ENCODE results near the gene FJX1.

FJX1 gene, protein sequence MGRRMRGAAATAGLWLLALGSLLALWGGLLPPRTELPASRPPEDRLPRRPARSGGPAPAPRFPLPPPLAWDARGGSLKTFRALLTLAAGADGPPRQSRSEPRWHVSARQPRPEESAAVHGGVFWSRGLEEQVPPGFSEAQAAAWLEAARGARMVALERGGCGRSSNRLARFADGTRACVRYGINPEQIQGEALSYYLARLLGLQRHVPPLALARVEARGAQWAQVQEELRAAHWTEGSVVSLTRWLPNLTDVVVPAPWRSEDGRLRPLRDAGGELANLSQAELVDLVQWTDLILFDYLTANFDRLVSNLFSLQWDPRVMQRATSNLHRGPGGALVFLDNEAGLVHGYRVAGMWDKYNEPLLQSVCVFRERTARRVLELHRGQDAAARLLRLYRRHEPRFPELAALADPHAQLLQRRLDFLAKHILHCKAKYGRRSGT

GRCh38 chr11:35617687-35618496 lies at the start of gene FJX1:
FJX1 (plus strand) TSS chr11:35618460; CDS start chr11:35618637, 177 bp downstream.
- DNase-seq (ENCODE audit: low read depth): no peak

DNA sequence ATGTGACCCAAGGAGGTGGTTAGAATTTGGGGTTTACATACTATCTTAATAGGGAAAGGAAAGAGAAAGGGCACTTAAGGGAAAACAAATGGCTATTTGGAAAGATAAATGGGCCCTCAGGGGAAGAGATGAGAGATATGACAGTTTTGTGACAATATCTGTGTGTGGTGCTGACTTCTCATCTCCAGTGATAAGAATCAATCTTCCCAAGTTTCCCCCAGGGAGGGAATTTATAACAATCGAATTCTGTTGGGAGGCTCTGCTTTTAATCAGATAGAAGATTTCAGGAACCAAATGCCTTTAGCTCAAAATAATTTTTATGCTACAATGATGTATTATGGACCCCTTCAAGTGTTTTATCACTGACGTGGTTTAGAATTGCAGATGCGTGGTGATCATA lies 46.6 kb upstream of the FJX1 start:
- no peak for DNase-seq (ENCODE audit: low read depth)

DNA sequence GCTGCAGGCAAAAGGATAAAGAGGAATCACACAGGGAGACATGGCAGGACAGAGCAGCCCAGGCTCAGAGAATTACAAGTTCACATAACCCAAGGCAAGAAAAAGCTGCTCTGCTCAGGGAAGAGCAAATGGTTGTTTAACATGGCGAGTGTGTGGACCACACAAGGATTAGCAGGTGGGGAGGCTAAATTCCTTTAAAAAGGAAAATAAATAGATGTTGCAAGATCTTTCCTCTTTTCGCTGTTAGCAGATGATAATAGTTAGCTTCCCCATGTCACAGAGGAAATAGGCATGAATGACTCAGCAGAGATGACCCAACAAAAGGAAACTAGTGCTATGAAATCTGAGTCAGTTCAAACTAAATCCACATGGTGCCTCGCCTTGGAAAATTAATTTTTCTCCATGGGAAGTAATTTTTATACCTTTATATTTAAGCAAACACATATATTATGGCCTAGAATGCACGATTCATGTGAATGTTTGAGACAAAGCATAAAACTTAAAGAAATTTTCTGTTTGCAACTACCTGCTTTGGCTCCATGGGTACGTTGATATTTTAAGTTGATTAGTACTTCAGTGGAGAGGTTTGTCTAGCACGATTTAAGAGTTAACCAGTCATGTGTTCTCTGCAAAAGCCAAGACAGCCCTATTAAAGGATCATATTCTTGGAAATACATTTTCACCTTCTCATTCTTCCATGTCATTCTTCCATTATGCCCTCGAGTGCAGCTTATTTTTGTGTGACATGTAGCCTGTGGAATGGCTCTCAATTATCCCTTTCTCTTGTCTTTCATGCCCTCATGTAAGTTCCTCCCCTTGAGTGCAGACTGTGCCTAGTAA lies 38.5 kb upstream of the FJX1 start:
- DNase-seq (ENCODE audit: low read depth): no peak

DNA sequence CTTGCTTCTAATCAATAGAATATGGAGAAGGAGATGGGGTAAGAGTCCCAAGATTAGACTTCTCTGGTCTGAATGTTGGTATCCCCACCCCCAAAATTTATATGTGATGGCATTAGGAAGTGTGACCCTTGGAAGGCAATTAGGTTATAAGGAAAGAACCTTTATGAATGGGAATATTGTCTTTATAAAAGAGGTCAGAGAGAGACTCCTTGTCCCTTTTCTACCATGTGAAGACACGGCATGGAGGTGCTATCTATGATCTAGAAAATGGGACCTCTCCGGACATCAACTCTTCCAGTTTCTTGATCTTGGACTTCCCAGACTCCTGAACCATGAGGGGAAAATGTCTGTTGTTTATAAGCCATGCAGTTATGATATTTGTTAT lies 37.9 kb upstream of the FJX1 start:
- no peak for DNase-seq (ENCODE audit: low read depth)

- no peak for DNase-seq (ENCODE audit: low read depth)
These were observed 36.2 kb upstream of the FJX1 start for GRCh38 chr11:35582033-35582432.

GRCh38 chr11:35583126-35583525 lies 35.1 kb upstream of the FJX1 start:
- no peak for DNase-seq (ENCODE audit: low read depth)

DNA sequence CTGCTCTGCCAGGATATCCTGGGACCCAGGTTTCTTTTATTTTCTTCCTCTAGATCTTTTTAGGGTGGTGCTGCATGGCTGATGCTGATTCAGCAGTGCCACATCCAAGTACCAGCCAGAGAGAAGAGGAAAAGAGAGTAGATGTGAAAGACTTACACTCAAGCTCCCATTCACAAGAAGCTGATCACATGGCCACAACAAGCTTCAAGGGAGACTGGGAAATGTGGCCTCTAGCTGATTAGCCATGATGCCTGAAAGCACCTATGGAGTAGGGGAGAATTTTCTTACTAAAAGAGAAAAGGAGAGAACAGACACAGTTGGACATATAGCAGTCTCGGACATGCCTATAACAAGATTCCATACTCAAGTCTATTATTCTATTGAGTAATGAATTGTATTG lies 34.4 kb upstream of the FJX1 start:
- DNase-seq (ENCODE audit: low read depth): no peak

- DNase-seq (ENCODE audit: low read depth): no peak
These were observed 33.9 kb upstream of the FJX1 start for GRCh38 chr11:35584321-35584720.

- DNase-seq (ENCODE audit: low read depth): no peak
These were observed 32.8 kb upstream of the FJX1 start for GRCh38 chr11:35585416-35585815.

GRCh38 chr11:35586222-35586621 lies 32.0 kb upstream of the FJX1 start:
- DNase-seq (ENCODE audit: low read depth): no peak

DNA sequence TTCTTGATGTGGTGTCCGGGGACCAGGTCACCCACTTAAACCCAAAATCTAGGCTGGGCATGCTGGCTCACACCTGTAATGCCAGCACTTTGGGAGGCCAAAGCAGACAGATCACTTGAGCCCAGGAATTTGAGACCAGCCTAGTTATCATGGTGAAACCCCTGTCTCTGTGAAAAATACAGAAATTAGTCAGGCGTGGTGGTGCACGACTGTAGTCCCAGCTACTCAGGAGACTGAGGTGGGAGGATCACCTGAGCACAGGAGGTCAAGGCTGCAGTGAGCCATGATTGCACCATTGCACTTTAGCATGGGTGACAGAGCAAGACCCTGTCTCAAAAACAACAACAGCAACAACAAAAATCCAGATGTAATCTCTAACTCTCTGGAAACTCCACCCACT lies 30.3 kb upstream of the FJX1 start:
- DNase-seq (ENCODE audit: low read depth): no peak

- no peak for DNase-seq (ENCODE audit: low read depth)
These were observed 29.6 kb upstream of the FJX1 start for GRCh38 chr11:35588627-35589026.

DNA sequence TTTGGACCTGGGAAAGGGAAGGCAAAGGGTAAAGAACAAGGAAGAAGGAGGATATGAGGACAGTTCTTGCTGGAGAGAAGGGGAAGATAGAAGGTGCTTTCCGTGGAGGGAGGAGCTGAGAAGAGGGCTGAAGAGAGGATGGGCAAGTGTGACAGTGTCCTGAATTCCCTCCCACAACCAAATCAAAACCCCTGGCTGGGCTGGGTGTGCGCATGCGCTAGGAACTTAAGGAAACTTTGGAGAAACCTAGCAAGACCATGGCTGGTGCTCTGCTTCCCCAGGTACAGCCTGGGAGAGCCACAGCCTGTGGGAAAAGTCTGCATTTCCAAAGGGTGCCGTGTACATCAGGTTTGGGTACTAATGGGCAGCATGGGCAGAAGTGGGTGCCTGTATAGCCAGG lies 29.0 kb upstream of the FJX1 start:
- DNase-seq (ENCODE audit: low read depth): no peak

GRCh38 chr11:35590412-35590811 lies 27.8 kb upstream of the FJX1 start:
- no peak for DNase-seq (ENCODE audit: low read depth)

- no peak for DNase-seq (ENCODE audit: low read depth)
These were observed 25.1 kb upstream of the FJX1 start for GRCh38 chr11:35593143-35593542.

- DNase-seq (ENCODE audit: low read depth): no peak
These were observed 23.6 kb upstream of the FJX1 start for GRCh38 chr11:35594680-35595079.

GRCh38 chr11:35598254-35599125 lies 19.8 kb upstream of the FJX1 start:
- DNase-seq (ENCODE audit: low read depth): no peak

- DNase-seq (ENCODE audit: low read depth): no peak
These were observed 17.9 kb upstream of the FJX1 start for GRCh38 chr11:35600331-35600838.

DNA sequence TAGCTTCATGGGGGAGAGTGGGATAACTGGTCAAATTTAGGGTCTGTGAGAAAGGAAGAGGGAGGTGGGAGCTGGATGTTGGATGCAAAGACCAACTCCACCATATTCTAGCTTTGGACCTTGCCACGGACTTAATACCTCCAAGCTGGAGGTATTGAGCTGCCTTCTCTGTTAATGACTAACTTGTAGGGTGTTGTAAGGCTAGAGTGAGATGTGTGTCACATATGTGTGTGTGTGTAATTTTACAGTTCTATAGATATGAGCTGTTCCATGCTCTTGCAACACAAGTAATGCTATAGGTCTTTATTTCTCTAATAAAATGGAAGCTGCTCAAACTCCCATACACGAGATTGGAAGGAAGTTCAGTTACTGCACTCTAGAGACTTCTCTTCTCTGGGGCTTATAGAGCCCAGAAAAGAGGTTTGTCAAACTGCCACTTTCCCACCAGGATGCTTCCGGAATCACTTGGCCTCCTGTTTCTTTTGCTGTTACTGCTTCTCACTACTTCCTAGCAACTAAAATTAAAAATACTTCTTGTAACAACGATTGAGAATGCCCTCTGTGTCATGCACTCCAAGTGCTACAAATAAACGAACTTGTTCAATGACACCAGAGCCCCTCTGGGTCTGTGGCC lies 16.0 kb upstream of the FJX1 start:
- no peak for DNase-seq (ENCODE audit: low read depth)

DNA sequence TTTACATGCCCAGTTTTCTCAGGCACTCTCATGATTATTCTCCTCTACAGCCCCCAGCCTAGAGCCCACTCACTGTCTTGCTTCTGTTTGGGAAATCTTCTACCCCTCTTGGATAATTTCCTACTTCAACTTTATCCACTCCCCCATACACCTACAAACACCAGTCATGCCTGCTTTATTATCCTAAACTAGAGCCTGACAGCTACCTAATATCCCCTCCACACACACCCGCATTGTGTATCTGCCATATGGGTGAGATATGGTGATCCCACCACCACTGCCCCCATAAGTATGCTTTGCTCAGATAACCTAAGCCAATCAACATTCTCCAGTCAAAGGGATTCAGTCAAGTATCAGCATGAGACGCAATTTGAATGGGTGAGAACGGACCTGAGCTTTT lies 15.3 kb upstream of the FJX1 start:
- DNase-seq (ENCODE audit: low read depth): no peak

- DNase-seq (ENCODE audit: low read depth): no peak
These were observed 12.6 kb upstream of the FJX1 start for GRCh38 chr11:35605706-35606105.

Data from stimulated activated CD8-positive, alpha-beta memory T cell treated with anti-CD3 and anti-CD28 coated beads, Interleukin-12 subunit alpha, Interleukin-12 subunit beta, amount 100 ng/mL, for 1 hour (primary cell).